WTC11 (cell line): ENCODE results near the gene DRD1. TPM values are rescaled to one million over a fixed set of nuclear protein-coding genes. Genes with fewer than 3 reads are reported as not detected.

Experiments
- ATAC-seq: fragments of 200-7000 bp; cut with Tn5 transposase; 2 replicates; pipeline ENCODE4 v1.10.0; 2021; ENCODE audit warnings: mild to moderate bottlenecking, moderate library complexity
- CTCF ChIA-PET: fragments of 300-600 bp; sonication (Branson Sonifier 250); formaldehyde crosslinking; loops from one replicate; lab custom pipeline; 2021; ENCODE audit warnings: antibody characterized with exemption; lab: Charles Lee
- POLR2A ChIA-PET: fragments of 350-600 bp; sonication (Branson Sonifier 250); formaldehyde crosslinking; loops from one replicate; lab custom pipeline; 2021; ENCODE audit warnings: antibody characterized with exemption; lab: Charles Lee
- DNase-seq: peaks from one replicate; pipeline ENCODE4 v3.0.0; 2021; ENCODE audit warnings: low spot score
- H3K27ac Mint-ChIP-seq: 2 replicates; pipeline ENCODE4 v1.8.0; 2021; ENCODE audit warnings: mixed read lengths
- H3K27me3 Mint-ChIP-seq: 2 replicates; pipeline ENCODE4 v1.8.0; 2021; ENCODE audit warnings: low read depth, mild to moderate bottlenecking, moderate library complexity, mixed read lengths
- H3K36me3 Mint-ChIP-seq: 2 replicates; pipeline ENCODE4 v1.8.0; 2021; ENCODE audit warnings: mixed read lengths
- H3K4me1 Mint-ChIP-seq: 2 replicates; pipeline ENCODE4 v1.8.0; 2022; ENCODE audit warnings: mixed read lengths
- H3K4me3 Mint-ChIP-seq: 2 replicates; pipeline ENCODE4 v1.8.0; 2021; ENCODE audit warnings: mild to moderate bottlenecking, moderate library complexity, mixed read lengths
- H3K9me3 Mint-ChIP-seq: 2 replicates; pipeline ENCODE4 v1.8.0; 2021; ENCODE audit warnings: mixed read lengths
- CBFB ChIP-seq: sonication (generic); formaldehyde crosslinking; IDR thresholded peaks from 2 replicates; pipeline ENCODE4 v1.8.1; 2022; ENCODE audit warnings: mild to moderate bottlenecking, low read depth, missing genetic modification reagents
- EMX1 ChIP-seq: fragments of 250-450 bp; sonication (Bioruptor Pico); IDR thresholded peaks from 2 replicates; pipeline ENCODE4 v1.8.0; 2021; ENCODE audit warnings: mild to moderate bottlenecking
- ESRRA ChIP-seq: sonication (generic); formaldehyde crosslinking; IDR thresholded peaks from 2 replicates; pipeline ENCODE4 v1.8.1; 2022; ENCODE audit warnings: mild to moderate bottlenecking, missing genetic modification reagents, borderline replicate concordance
- ETV6 ChIP-seq: sonication (generic); formaldehyde crosslinking; IDR thresholded peaks from 2 replicates; pipeline ENCODE4 v1.8.1; 2022; ENCODE audit warnings: mild to moderate bottlenecking, missing genetic modification reagents
- FOXJ3 ChIP-seq: sonication (generic); formaldehyde crosslinking; IDR thresholded peaks from 2 replicates; pipeline ENCODE4 v1.9.0; 2021; ENCODE audit warnings: missing genetic modification reagents, mild to moderate bottlenecking, borderline replicate concordance
- FOXK1 ChIP-seq: sonication (generic); formaldehyde crosslinking; IDR thresholded peaks from 2 replicates; pipeline ENCODE4 v1.8.0; 2022; ENCODE audit warnings: mild to moderate bottlenecking, moderate library complexity, missing genetic modification reagents
- FOXP1 ChIP-seq: sonication (generic); formaldehyde crosslinking; IDR thresholded peaks from 2 replicates; pipeline ENCODE4 v1.8.0; 2022; ENCODE audit warnings: missing genetic modification reagents, mild to moderate bottlenecking, moderate library complexity, borderline replicate concordance
- GTF2I ChIP-seq: fragments of 250-450 bp; sonication (Bioruptor Pico); conservative IDR thresholded peaks from 2 replicates; pipeline ENCODE4 v1.4.0; 2021; ENCODE audit warnings: mild to moderate bottlenecking
- HMGXB4 ChIP-seq: sonication (generic); formaldehyde crosslinking; IDR thresholded peaks from 2 replicates; pipeline ENCODE4 v1.8.1; 2023; ENCODE audit warnings: mild to moderate bottlenecking, moderate library complexity, missing genetic modification reagents
- MYBL2 ChIP-seq: sonication (generic); formaldehyde crosslinking; IDR thresholded peaks from 2 replicates; pipeline ENCODE4 v1.8.1; 2023; ENCODE audit warnings: mild to moderate bottlenecking, moderate library complexity, missing genetic modification reagents
- NFE2L1 ChIP-seq: sonication (generic); formaldehyde crosslinking; IDR thresholded peaks from 2 replicates; pipeline ENCODE4 v1.8.1; 2023; ENCODE audit warnings: missing genetic modification reagents
- NFYB ChIP-seq: sonication (generic); formaldehyde crosslinking; conservative IDR thresholded peaks from 2 replicates; pipeline ENCODE4 v1.8.0; 2022; ENCODE audit warnings: low read depth, missing genetic modification reagents
- NR2C2 ChIP-seq: sonication (generic); formaldehyde crosslinking; IDR thresholded peaks from 2 replicates; pipeline ENCODE4 v1.8.0; 2022; ENCODE audit warnings: mild to moderate bottlenecking, missing genetic modification reagents
- RORB ChIP-seq: fragments of 250-450 bp; sonication (Bioruptor Pico); IDR thresholded peaks from 2 replicates; pipeline ENCODE4 v1.9.0; 2021; ENCODE audit warnings: mild to moderate bottlenecking
- TEAD1 ChIP-seq: sonication (generic); formaldehyde crosslinking; IDR thresholded peaks from 2 replicates; pipeline ENCODE4 v1.8.0; 2022; ENCODE audit warnings: mild to moderate bottlenecking, missing genetic modification reagents
- TEAD4 ChIP-seq: sonication (generic); formaldehyde crosslinking; IDR thresholded peaks from 2 replicates; pipeline ENCODE4 v1.8.0; 2022; ENCODE audit warnings: mild to moderate bottlenecking, missing genetic modification reagents
- ZMAT4 ChIP-seq: fragments of 250-450 bp; sonication (Bioruptor Pico); IDR thresholded peaks from 2 replicates; pipeline ENCODE4 v1.9.0; 2021; ENCODE audit warnings: mild to moderate bottlenecking
- ZNF138 ChIP-seq: sonication (generic); formaldehyde crosslinking; conservative IDR thresholded peaks from 2 replicates; pipeline ENCODE4 v1.8.1; 2022; ENCODE audit warnings: mild to moderate bottlenecking, moderate library complexity, missing genetic modification reagents
- ZNF532 ChIP-seq: fragments of 250-450 bp; sonication (Bioruptor Pico); IDR thresholded peaks from 2 replicates; pipeline ENCODE4 v1.9.0; 2021; ENCODE audit warnings: mild to moderate bottlenecking, borderline replicate concordance
- ZSCAN18 ChIP-seq: fragments of 250-450 bp; sonication (Bioruptor Pico); IDR thresholded peaks from 2 replicates; pipeline ENCODE4 v2.1.2; 2022; ENCODE audit warnings: mild to moderate bottlenecking, moderate library complexity
- total RNA-seq: library from RNA; stranded (reverse); gene quantifications from 3 replicates; pipeline ENCODE4 v1.2.3, GENCODE V29; 2021
- TF ChIP-seq, protein P1 (sequence below): sonication (generic); formaldehyde crosslinking; IDR thresholded peaks from 2 replicates; pipeline ENCODE4 v1.8.1; 2023; ENCODE audit warnings: mild to moderate bottlenecking, missing genetic modification reagents, moderate library complexity
- TF ChIP-seq, protein P2 (sequence below): sonication (generic); formaldehyde crosslinking; IDR thresholded peaks from 2 replicates; pipeline ENCODE4 v1.8.0; 2023; ENCODE audit warnings: mild to moderate bottlenecking, missing genetic modification reagents
- TF ChIP-seq, protein P3 (sequence below): sonication (generic); formaldehyde crosslinking; IDR thresholded peaks from 2 replicates; pipeline ENCODE4 v1.8.1; 2022; ENCODE audit warnings: low read depth, mild to moderate bottlenecking, moderate library complexity, missing genetic modification reagents, borderline replicate concordance

The DRD1 gene
- total RNA-seq, 1 experiment from 2014 or later: 0.07 TPM

DNA sequence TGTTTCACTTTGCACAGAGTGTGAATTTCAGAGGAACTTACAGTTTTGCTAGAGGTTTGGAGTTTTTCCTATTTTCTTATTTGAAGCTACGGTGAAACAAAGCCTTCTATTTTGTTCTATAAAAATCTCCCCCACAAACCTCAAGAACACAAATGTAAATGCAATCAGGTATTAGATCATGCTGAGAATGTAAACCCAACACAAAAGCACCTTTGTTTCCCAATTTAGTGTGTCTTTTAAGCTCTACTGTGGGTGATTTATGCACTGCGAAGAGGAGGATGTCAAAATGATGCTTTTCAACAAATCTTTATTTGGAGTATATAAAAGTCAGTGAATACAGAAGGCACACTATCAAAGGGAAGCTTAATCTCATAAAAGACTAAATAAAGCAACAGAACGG, 4.3 kb upstream of the DRD1 start:
- CTCF ChIA-PET: interaction anchor here (0.5 to 1.7 kb wide), 4 partner anchors 11 to 498 kb away, joined by 3 to 10 read pairs (median 4); no protein-coding TSS in a partner anchor
- POLR2A ChIA-PET: no interaction called here
- Mint-ChIP-seq H3K27me3 (peaks cover 42% of the 10 kb centered on the region), H3K27ac (no peak overlapping the region), H3K9me3 (no peaks in the 10 kb centered on the region), H3K4me3 (no peak overlapping the region), H3K4me1 (peaks cover 22% of the 10 kb centered on the region), H3K36me3 (no peaks in the 10 kb centered on the region)
- ATAC-seq (no peak), DNase-seq (no peak)
- TF ChIP-seq MYBL2 (CRISPR knock-in tag) (no peak), NFE2L1 (CRISPR knock-in tag) (no peak), GTF2I (no peak), ETV6 (CRISPR knock-in tag) (no peak), ESRRA (CRISPR knock-in tag) (no peak), NFYB (CRISPR knock-in tag) (no peak), TEAD1 (CRISPR knock-in tag) (no peak), ZSCAN18 (CRISPR knock-in tag) (no peak), FOXP1 (CRISPR knock-in tag) (no peak), NR2C2 (CRISPR knock-in tag) (no peak), TEAD4 (CRISPR knock-in tag) (no peak), ZMAT4 (CRISPR knock-in tag) (no peak)
- TF ChIP-seq, protein P1, sequence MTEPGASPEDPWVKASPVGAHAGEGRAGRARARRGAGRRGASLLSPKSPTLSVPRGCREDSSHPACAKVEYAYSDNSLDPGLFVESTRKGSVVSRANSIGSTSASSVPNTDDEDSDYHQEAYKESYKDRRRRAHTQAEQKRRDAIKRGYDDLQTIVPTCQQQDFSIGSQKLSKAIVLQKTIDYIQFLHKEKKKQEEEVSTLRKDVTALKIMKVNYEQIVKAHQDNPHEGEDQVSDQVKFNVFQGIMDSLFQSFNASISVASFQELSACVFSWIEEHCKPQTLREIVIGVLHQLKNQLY (CRISPR knock-in tag): no peak

DNA sequence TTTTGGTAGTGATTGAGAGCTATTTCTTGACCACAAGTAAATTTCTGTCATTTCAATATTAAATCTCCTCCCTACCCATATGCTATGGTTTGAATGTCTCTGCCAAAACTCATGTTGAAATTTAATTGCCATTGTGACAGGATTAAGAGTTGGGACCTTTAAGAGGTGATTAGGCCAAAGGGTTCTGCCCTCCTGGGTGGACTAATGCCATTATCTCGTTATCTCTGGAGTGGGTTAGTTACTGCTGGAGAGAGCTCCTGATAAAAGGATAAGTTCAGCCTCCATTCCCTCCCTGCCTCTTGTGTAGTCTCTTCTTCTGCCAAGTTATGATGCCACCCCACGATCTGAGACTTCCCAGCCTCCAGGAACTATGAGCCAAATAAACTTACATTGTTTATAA, 3.6 kb upstream of the DRD1 start:
- H3K9me3 Mint-ChIP-seq: no peaks in the 10 kb centered on the region
- ATAC-seq (no peak), DNase-seq (no peak)
- H3K4me1 Mint-ChIP-seq: peaks cover 22% of the 10 kb centered on the region
- ChIA-PET CTCF (interaction anchor here (1.2 to 1.7 kb wide), 2 partner anchors 11 to 17 kb away, joined by 4 to 10 read pairs; no protein-coding TSS in a partner anchor), POLR2A (no interaction called here)
- no peak overlapping the region for H3K4me3 Mint-ChIP-seq
- TF ChIP-seq RORB (no peak), EMX1 (CRISPR knock-in tag) (no peak), ZNF532 (CRISPR knock-in tag) (no peak), FOXK1 (no peak), ZNF138 (no peak), CBFB (CRISPR knock-in tag) (no peak), ESRRA (CRISPR knock-in tag) (no peak), HMGXB4 (CRISPR knock-in tag) (no peak), FOXJ3 (CRISPR knock-in tag) (no peak)
- TF ChIP-seq, protein P1 (CRISPR knock-in tag): no peak
- TF ChIP-seq, protein P2, sequence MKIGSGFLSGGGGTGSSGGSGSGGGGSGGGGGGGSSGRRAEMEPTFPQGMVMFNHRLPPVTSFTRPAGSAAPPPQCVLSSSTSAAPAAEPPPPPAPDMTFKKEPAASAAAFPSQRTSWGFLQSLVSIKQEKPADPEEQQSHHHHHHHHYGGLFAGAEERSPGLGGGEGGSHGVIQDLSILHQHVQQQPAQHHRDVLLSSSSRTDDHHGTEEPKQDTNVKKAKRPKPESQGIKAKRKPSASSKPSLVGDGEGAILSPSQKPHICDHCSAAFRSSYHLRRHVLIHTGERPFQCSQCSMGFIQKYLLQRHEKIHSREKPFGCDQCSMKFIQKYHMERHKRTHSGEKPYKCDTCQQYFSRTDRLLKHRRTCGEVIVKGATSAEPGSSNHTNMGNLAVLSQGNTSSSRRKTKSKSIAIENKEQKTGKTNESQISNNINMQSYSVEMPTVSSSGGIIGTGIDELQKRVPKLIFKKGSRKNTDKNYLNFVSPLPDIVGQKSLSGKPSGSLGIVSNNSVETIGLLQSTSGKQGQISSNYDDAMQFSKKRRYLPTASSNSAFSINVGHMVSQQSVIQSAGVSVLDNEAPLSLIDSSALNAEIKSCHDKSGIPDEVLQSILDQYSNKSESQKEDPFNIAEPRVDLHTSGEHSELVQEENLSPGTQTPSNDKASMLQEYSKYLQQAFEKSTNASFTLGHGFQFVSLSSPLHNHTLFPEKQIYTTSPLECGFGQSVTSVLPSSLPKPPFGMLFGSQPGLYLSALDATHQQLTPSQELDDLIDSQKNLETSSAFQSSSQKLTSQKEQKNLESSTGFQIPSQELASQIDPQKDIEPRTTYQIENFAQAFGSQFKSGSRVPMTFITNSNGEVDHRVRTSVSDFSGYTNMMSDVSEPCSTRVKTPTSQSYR (CRISPR knock-in tag): no peak
- TF ChIP-seq, protein P3, sequence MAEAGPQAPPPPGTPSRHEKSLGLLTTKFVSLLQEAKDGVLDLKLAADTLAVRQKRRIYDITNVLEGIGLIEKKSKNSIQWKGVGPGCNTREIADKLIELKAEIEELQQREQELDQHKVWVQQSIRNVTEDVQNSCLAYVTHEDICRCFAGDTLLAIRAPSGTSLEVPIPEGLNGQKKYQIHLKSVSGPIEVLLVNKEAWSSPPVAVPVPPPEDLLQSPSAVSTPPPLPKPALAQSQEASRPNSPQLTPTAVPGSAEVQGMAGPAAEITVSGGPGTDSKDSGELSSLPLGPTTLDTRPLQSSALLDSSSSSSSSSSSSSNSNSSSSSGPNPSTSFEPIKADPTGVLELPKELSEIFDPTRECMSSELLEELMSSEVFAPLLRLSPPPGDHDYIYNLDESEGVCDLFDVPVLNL: no peak
- TF ChIP-seq, all 79 proteins: peak for 0
- peaks cover 49% of the 10 kb centered on the region for H3K27me3 Mint-ChIP-seq
- H3K36me3 Mint-ChIP-seq: no peaks in the 10 kb centered on the region
- H3K27ac Mint-ChIP-seq: no peak overlapping the region
